Suprapubic skin (tissue), 3 donors: ENCODE data around the gene ABHD2.

Experiments
- POLR2AphosphoS5 ChIP-seq, 3 donors: sonication (generic); formaldehyde crosslinking; IDR thresholded peaks; one replicate each; pipeline ENCODE4 v1.6.1; 2017; ENCODE audit warnings: antibody characterized with exemption in 3 of 3
- TF ChIP-seq, protein P1 (sequence below), 2 donors: fragments of 200-600 bp in 1 of 2; fragments of 450-650 bp in 1 of 2; sonication (generic) in 1 of 2; IDR thresholded peaks; one replicate each; pipeline ENCODE4 v1.5.1; 2016 to 2019; ENCODE audit warnings: antibody characterized with exemption in 2 of 2, mild to moderate bottlenecking in 1 of 2, moderate library complexity in 1 of 2

DNA sequence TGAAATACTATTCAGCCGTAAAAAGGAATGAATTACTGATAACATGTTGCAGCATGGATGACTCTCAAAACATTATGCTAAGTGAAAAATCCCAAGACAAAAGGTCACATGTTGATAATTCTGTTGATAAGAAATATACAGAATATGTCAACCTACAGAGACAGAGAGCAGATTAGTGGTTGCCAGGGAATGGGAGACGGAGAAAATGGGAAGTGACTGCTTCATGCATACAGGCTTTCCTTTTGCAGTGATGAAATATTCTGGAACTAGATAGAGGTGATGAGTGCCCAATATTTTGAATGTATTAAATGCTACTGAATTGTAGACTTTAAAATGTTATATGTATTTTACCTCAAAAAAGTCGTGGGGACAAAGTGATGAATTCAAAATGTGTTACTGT lies 56.2 kb downstream of the ABHD2 start:
- TF ChIP-seq, protein P1, sequence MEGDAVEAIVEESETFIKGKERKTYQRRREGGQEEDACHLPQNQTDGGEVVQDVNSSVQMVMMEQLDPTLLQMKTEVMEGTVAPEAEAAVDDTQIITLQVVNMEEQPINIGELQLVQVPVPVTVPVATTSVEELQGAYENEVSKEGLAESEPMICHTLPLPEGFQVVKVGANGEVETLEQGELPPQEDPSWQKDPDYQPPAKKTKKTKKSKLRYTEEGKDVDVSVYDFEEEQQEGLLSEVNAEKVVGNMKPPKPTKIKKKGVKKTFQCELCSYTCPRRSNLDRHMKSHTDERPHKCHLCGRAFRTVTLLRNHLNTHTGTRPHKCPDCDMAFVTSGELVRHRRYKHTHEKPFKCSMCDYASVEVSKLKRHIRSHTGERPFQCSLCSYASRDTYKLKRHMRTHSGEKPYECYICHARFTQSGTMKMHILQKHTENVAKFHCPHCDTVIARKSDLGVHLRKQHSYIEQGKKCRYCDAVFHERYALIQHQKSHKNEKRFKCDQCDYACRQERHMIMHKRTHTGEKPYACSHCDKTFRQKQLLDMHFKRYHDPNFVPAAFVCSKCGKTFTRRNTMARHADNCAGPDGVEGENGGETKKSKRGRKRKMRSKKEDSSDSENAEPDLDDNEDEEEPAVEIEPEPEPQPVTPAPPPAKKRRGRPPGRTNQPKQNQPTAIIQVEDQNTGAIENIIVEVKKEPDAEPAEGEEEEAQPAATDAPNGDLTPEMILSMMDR (IDR thresholded peaks at IDR 0.05), result no peak
- TF ChIP-seq POLR2AphosphoS5 (IDR thresholded peaks at IDR 0.05), result no peak
